HepG2 (cell line): Measurements from ENCODE around the gene OGFOD3. TPM values are rescaled to one million over a fixed set of nuclear protein-coding genes. Genes with fewer than 3 reads are reported as not detected.

Experiments
- ADNP ChIP-seq: sonication (generic); formaldehyde crosslinking; IDR thresholded peaks from 2 replicates; pipeline ENCODE4 v1.4.0; 2020; ENCODE audit warnings: missing genetic modification reagents
- ATF1 ChIP-seq: IDR thresholded peaks from 2 replicates; pipeline ENCODE4 v1.6.1; 2016; ENCODE audit warnings: mild to moderate bottlenecking, control low read depth
- CBFB ChIP-seq: sonication (generic); formaldehyde crosslinking; IDR thresholded peaks from 2 replicates; pipeline ENCODE4 v1.4.0; 2020; ENCODE audit warnings: missing genetic modification reagents
- EHMT2 ChIP-seq: fragments of 200-600 bp; sonication (generic); IDR thresholded peaks from 2 replicates; pipeline ENCODE4 v1.7.0; 2017; ENCODE audit warnings: antibody characterized with exemption, low read depth, low read length, borderline replicate concordance
- HDAC1 ChIP-seq: sonication (generic); formaldehyde crosslinking; IDR thresholded peaks from 2 replicates; pipeline ENCODE4 v1.5.1; 2020; ENCODE audit warnings: mild to moderate bottlenecking, missing genetic modification reagents
- HNRNPL ChIP-seq: fragments of 200-400 bp; formaldehyde crosslinking; IDR thresholded peaks from 2 replicates; pipeline ENCODE4 v1.6.1; 2017; ENCODE audit warnings: mild to moderate bottlenecking, low read depth, low read length
- IRX3 ChIP-seq: sonication (generic); formaldehyde crosslinking; IDR thresholded peaks from 2 replicates; pipeline ENCODE4 v1.8.1; 2023; ENCODE audit warnings: mild to moderate bottlenecking, low read depth, missing genetic modification reagents, borderline replicate concordance
- MED1 ChIP-seq: sonication (generic); formaldehyde crosslinking; IDR thresholded peaks from 2 replicates; pipeline ENCODE4 v1.4.0; 2020; ENCODE audit warnings: missing genetic modification reagents
- MTA3 ChIP-seq: sonication (generic); formaldehyde crosslinking; IDR thresholded peaks from 2 replicates; pipeline ENCODE4 v1.4.0; 2020; ENCODE audit warnings: missing genetic modification reagents
- NR2F6 ChIP-seq, 2 experiments: IDR thresholded peaks; 2 replicates each; pipeline ENCODE4 v1.6.1; 2016; ENCODE audit warnings: antibody characterized with exemption in 1 of 2, mild to moderate bottlenecking in 1 of 2
- SALL2 ChIP-seq: sonication (generic); formaldehyde crosslinking; IDR thresholded peaks from 2 replicates; pipeline ENCODE4 v1.8.1; 2023; ENCODE audit warnings: mild to moderate bottlenecking, missing genetic modification reagents, inconsistent platforms
- SAP130 ChIP-seq: IDR thresholded peaks from 2 replicates; pipeline ENCODE4 v1.6.1; 2016; ENCODE audit warnings: low read depth
- SKI ChIP-seq: fragments of 450-650 bp; IDR thresholded peaks from one replicate; pipeline ENCODE4 v1.6.1; 2018; ENCODE audit warnings: mild to moderate bottlenecking; ENCODE audit not compliant: partially characterized antibody
- SOX6 ChIP-seq, 2 experiments: fragments of 450-650 bp in 1 of 2; sonication (generic) in 1 of 2; formaldehyde crosslinking in 1 of 2; IDR thresholded peaks; 2 replicates each; pipeline versions ENCODE4 v1.4.0 to v1.6.1; 2017 to 2020; ENCODE audit warnings: antibody characterized with exemption in 1 of 2, mild to moderate bottlenecking in 1 of 2, missing genetic modification reagents in 1 of 2
- U2AF2 ChIP-seq: fragments of 200-400 bp; formaldehyde crosslinking; IDR thresholded peaks from 2 replicates; pipeline ENCODE4 v1.6.1; 2017; ENCODE audit warnings: low read depth, mild to moderate bottlenecking, low read length
- ZBTB7A ChIP-seq: sonication (generic); formaldehyde crosslinking; IDR thresholded peaks from 2 replicates; pipeline ENCODE4 v1.8.0; 2022; ENCODE audit warnings: mild to moderate bottlenecking, missing genetic modification reagents
- ZNF12 ChIP-seq: sonication (generic); formaldehyde crosslinking; IDR thresholded peaks from 2 replicates; pipeline ENCODE4 v1.5.0; 2020; ENCODE audit warnings: missing genetic modification reagents
- ZNF33A ChIP-seq: sonication (generic); formaldehyde crosslinking; IDR thresholded peaks from 2 replicates; pipeline ENCODE4 v1.5.1; 2020; ENCODE audit warnings: missing genetic modification reagents, mild to moderate bottlenecking, moderate library complexity, borderline replicate concordance
- ZNF451 ChIP-seq: sonication (generic); formaldehyde crosslinking; IDR thresholded peaks from 2 replicates; pipeline ENCODE4 v1.5.0; 2020; ENCODE audit warnings: mild to moderate bottlenecking, missing genetic modification reagents
- ZNF772 ChIP-seq: sonication (generic); formaldehyde crosslinking; IDR thresholded peaks from 2 replicates; pipeline ENCODE4 v1.5.0; 2020; ENCODE audit warnings: mild to moderate bottlenecking, missing genetic modification reagents
- ZNF782 ChIP-seq: sonication (generic); formaldehyde crosslinking; IDR thresholded peaks from 2 replicates; pipeline ENCODE4 v1.4.0; 2020; ENCODE audit warnings: missing genetic modification reagents, mild to moderate bottlenecking, borderline replicate concordance
- ZSCAN22 ChIP-seq: sonication (generic); formaldehyde crosslinking; IDR thresholded peaks from 2 replicates; pipeline ENCODE4 v1.4.0; 2020; ENCODE audit warnings: mild to moderate bottlenecking, missing genetic modification reagents
- ZSCAN25 ChIP-seq: sonication (generic); formaldehyde crosslinking; IDR thresholded peaks from 2 replicates; pipeline ENCODE4 v1.8.0; 2022; ENCODE audit warnings: mild to moderate bottlenecking, missing genetic modification reagents
- polyA plus RNA-seq, 8 experiments: library from polyadenylated mRNA; depleted of rRNA in 3 of 8; stranded (reverse) in 7 of 8; unstranded in 1 of 8; fragments of >200 nt; fragmentation: Illumina TruSeq in 4 of 8; extraction: Trizol in 4 of 8; gene quantifications; 2 replicates each; pipeline versions ENCODE4 v1.2.1 to v1.2.3, GENCODE V29; 2011 to 2016; ENCODE audit warnings: low read depth in 4 of 8, missing spikeins in 1 of 8, mixed read lengths in 1 of 8; ENCODE audit not compliant: insufficient read depth in 1 of 8
- total RNA-seq, 5 experiments: library from RNA; depleted of rRNA; stranded (reverse); fragments of >200 nt; fragmentation: Illumina TruSeq; extraction: Trizol; gene quantifications; 2 replicates each; pipeline ENCODE4 v1.2.3, GENCODE V29; 2016; ENCODE audit warnings: low read depth in 1 of 5
- TF ChIP-seq, protein P1 (sequence below): sonication (generic); formaldehyde crosslinking; IDR thresholded peaks from 2 replicates; pipeline ENCODE4 v1.5.0; 2020; ENCODE audit warnings: mild to moderate bottlenecking, missing genetic modification reagents, borderline replicate concordance
- TF ChIP-seq, protein P2 (sequence below): sonication (generic); formaldehyde crosslinking; IDR thresholded peaks from 2 replicates; pipeline ENCODE4 v1.8.0; 2022; ENCODE audit warnings: mild to moderate bottlenecking, missing genetic modification reagents
- TF ChIP-seq, protein P3 (sequence below): sonication (generic); formaldehyde crosslinking; conservative IDR thresholded peaks from 2 replicates; pipeline ENCODE4 v1.5.0; 2020; ENCODE audit warnings: missing genetic modification reagents

OGFOD3 gene
- total and polyA plus RNA-seq, 2 of the 13 experiments (the other 11 are each of a cell fraction or from before 2014, with no cell fraction given) = 40.0 to 42.1 TPM

DNA sequence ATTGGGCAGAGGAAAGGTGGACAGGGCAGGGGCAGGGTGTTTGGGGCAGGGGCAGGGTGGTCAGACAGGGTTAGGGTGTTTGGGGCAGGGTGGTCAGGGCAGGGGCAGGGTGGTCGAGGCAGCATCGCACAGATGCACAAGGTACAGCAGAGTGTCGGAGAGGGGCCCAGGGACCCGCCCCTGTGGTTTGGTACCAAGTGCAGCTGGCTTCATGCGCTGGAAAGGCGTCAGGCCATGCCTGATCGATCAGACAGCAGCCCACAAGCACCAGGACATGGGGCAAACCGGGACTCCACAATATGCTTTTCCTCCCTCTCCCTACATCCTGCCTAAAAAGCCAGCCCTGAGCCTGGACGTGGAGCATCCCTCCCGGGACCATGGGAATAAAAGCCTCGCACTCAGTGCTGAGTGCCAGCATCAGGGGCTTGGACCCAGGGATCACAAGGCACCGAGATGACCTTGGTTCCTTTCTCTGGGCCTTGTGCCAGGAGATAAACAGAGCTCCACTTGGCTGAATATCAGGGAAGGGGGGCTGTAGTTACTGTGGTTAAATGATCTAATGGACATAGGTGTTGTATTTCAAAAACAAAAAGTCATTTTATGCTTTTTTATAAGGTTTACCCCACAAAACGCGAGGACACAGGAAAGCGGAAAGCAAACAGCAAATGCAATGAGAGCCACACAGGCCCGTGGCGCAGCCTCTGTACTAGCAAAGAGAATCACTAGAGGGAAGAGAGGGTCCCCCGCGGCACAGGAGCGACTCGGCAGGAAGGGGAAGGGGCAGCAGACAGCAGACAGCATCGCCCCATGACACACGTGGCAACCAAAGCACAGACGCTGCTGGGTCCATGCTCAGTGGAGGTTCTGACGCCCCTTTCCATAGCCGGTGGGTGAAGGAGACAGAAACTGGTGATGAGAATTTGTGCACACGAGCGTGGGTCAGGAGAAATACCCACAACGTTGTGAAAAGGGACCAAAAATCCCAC, 5.6 kb downstream of the OGFOD3 start (continued):
- TF ChIP-seq, protein P1, sequence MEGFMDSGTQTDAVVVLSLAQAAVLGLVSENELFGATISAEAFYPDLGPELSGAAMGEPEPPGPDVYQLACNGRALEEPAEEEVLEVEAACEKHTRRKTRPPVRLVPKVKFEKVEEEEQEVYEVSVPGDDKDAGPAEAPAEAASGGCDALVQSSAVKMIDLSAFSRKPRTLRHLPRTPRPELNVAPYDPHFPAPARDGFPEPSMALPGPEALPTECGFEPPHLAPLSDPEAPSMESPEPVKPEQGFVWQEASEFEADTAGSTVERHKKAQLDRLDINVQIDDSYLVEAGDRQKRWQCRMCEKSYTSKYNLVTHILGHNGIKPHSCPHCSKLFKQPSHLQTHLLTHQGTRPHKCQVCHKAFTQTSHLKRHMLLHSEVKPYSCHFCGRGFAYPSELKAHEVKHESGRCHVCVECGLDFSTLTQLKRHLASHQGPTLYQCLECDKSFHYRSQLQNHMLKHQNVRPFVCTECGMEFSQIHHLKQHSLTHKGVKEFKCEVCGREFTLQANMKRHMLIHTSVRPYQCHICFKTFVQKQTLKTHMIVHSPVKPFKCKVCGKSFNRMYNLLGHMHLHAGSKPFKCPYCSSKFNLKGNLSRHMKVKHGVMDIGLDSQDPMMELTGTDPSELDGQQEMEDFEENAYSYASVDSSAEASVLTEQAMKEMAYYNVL = peak; percentile 41; the same call in 1 of the 2 replicates
- no peak for TF ChIP-seq IRX3 (CRISPR knock-in tag)
- TF ChIP-seq SALL2 (CRISPR knock-in tag) = no peak
- TF ChIP-seq, protein P2, sequence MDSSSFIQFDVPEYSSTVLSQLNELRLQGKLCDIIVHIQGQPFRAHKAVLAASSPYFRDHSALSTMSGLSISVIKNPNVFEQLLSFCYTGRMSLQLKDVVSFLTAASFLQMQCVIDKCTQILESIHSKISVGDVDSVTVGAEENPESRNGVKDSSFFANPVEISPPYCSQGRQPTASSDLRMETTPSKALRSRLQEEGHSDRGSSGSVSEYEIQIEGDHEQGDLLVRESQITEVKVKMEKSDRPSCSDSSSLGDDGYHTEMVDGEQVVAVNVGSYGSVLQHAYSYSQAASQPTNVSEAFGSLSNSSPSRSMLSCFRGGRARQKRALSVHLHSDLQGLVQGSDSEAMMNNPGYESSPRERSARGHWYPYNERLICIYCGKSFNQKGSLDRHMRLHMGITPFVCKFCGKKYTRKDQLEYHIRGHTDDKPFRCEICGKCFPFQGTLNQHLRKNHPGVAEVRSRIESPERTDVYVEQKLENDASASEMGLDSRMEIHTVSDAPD = no peak
- TF ChIP-seq ZSCAN22 (CRISPR knock-in tag) = no peak
- 0 out of 2 replicates have a peak, but pooled peaks have one; percentile 20 for TF ChIP-seq HNRNPL
- TF ChIP-seq MED1 = peak; percentile 33; the same call in 1 of the 2 replicates
- TF ChIP-seq MTA3 = no peak
- no peak for TF ChIP-seq ZSCAN25 (CRISPR knock-in tag)
- no peak for TF ChIP-seq EHMT2
- no peak for TF ChIP-seq U2AF2
- TF ChIP-seq SKI = no peak
- TF ChIP-seq SAP130 (CRISPR knock-in tag) = peak; percentile 74
- TF ChIP-seq HDAC1 = peak; percentile 53
- no peak for TF ChIP-seq SOX6 (IDR thresholded peaks at IDR 0.05)
- TF ChIP-seq SOX6 (CRISPR knock-in tag; IDR thresholded peaks at IDR 0.05) = peak; percentile 75
- no peak for TF ChIP-seq ATF1 (CRISPR knock-in tag)
- no peak for TF ChIP-seq ZNF12 (CRISPR knock-in tag)
- TF ChIP-seq ZNF33A (CRISPR knock-in tag) = no peak
- TF ChIP-seq ZBTB7A (CRISPR knock-in tag) = peak; percentile 50; the same call in 1 of the 2 replicates
- TF ChIP-seq ZNF782 (CRISPR knock-in tag) = no peak
- 0 out of 2 replicates have a peak, but pooled peaks have one; percentile 59 for TF ChIP-seq ZNF772 (CRISPR knock-in tag)
- TF ChIP-seq NR2F6 (IDR thresholded peaks at IDR 0.05) = peak; percentile 54; the same call in 1 of the 2 replicates
- peak; percentile 63; the same call in 1 of the 2 replicates for TF ChIP-seq NR2F6 (CRISPR knock-in tag; IDR thresholded peaks at IDR 0.05)
- no peak for TF ChIP-seq ZNF451
- TF ChIP-seq CBFB (CRISPR knock-in tag) = no peak; the same call in 1 of the 2 replicates
- TF ChIP-seq ADNP = no peak
- TF ChIP-seq, protein P3, sequence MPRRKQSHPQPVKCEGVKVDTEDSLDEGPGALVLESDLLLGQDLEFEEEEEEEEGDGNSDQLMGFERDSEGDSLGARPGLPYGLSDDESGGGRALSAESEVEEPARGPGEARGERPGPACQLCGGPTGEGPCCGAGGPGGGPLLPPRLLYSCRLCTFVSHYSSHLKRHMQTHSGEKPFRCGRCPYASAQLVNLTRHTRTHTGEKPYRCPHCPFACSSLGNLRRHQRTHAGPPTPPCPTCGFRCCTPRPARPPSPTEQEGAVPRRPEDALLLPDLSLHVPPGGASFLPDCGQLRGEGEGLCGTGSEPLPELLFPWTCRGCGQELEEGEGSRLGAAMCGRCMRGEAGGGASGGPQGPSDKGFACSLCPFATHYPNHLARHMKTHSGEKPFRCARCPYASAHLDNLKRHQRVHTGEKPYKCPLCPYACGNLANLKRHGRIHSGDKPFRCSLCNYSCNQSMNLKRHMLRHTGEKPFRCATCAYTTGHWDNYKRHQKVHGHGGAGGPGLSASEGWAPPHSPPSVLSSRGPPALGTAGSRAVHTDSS (CRISPR knock-in tag) = no peak
